ENCODE measurements around the gene SUSD3.
A peak's percentile ranks its signal among the peaks of the same experiment; 100 is the strongest.

Gene SUSD3

DNA sequence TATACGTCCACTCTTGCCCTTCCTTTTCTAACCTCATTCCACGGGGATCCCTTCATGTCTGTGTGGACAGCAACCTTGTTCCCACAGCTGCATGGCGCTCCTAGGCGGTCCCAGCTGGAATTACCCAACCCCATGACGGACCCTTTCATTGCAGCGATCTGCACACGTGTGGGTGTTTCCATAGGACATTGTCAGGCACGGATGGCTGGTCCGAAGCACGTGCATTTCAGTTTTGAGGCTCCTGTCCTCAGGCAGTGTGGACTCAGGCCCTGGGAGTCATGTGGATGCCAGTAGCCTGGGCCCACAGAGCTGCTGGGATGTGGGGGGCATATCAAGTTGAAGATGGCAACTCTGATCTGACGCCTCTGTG, 52.5 kb downstream of the SUSD3 start:
- no peak overlapping the region for H3K4me3 ChIP-seq (replicated peaks; ENCODE audit: insufficient read depth, low read length)
- H3K27me3 ChIP-seq (ENCODE audit: insufficient read depth, poor library complexity, severe bottlenecking) = no peaks in the 10 kb centered on the region
- TF ChIP-seq SPI1 (IDR thresholded peaks at IDR 0.05; ENCODE audit: borderline replicate concordance, low read depth) = no peak
- TF ChIP-seq REST (IDR thresholded peaks at IDR 0.05; ENCODE audit: insufficient replicate concordance, low read depth) = no peak
- no peak for TF ChIP-seq CTCF (IDR thresholded peaks at IDR 0.05; ENCODE audit: insufficient read depth, low read length)
- no peak for TF ChIP-seq GABPA (IDR thresholded peaks at IDR 0.05; ENCODE audit: low read depth)
- no peak for TF ChIP-seq POLR2AphosphoS5 (IDR thresholded peaks at IDR 0.05; ENCODE audit: low read depth)
- peak overlapping the region; percentile 81 for H3K27ac ChIP-seq (replicated peaks)
- no peak for DNase-seq (ENCODE audit: low read depth in 1 of 2, low spot score in 1 of 2)

DNA sequence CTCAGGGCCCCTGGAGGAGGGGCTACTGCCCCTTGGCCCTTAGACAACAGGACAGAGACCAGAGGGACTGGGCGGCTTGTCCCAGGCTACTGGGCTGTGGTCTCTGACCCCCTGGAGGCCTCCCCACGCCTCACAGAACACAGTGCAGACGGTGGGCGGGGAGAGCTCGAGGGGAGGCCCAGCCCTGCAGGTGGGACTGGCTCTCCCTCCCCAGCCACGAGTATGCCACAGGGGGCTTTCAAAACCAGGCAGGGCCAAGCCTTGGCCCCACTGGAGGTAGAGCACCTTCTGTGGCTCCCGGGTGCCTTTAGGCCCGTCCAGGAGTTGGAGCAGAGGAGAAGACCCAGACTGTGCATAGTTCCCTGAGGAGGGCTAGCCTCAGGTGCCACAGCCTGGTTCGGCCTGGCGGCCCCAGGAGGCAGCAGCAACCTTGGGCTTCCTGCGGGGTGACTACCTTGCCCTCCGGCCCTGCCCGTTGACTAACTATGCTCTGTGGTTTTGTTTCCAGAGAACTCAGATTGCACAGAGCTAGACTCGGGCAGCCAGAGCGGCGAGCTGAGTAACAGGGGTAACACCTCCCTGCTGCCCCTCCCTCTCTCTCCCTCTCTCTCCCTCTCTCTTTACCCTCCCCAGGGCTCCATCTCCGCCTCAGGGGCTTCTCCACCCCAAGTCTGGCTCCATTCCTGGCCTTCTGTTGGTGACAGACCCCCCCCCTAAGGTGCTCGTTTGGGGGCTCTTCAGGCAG, 53.0 kb downstream of the SUSD3 start:
- H3K27me3 ChIP-seq (ENCODE audit: insufficient read depth, poor library complexity, severe bottlenecking) = no peaks in the 10 kb centered on the region
- peak in 1 of 2 experiments; percentile 93 for DNase-seq (ENCODE audit: low read depth in 1 of 2, low spot score in 1 of 2)
- H3K4me3 ChIP-seq (replicated peaks; ENCODE audit: insufficient read depth, low read length) = no peak overlapping the region
- H3K27ac ChIP-seq (replicated peaks) = peak overlapping the region; percentile 81
- TF ChIP-seq GABPA (IDR thresholded peaks at IDR 0.05; ENCODE audit: low read depth) = no peak
- TF ChIP-seq SPI1 (IDR thresholded peaks at IDR 0.05; ENCODE audit: borderline replicate concordance, low read depth) = no peak
- no peak for TF ChIP-seq REST (IDR thresholded peaks at IDR 0.05; ENCODE audit: insufficient replicate concordance, low read depth)
- peak; percentile 48 for TF ChIP-seq POLR2AphosphoS5 (IDR thresholded peaks at IDR 0.05; ENCODE audit: low read depth)

- no peak for TF ChIP-seq POLR2AphosphoS5 (IDR thresholded peaks at IDR 0.05; ENCODE audit: low read depth)
- TF ChIP-seq REST (IDR thresholded peaks at IDR 0.05; ENCODE audit: insufficient replicate concordance, low read depth) = no peak
- TF ChIP-seq GABPA (IDR thresholded peaks at IDR 0.05; ENCODE audit: low read depth) = no peak
- no peak for TF ChIP-seq SPI1 (IDR thresholded peaks at IDR 0.05; ENCODE audit: borderline replicate concordance, low read depth)
- no peak for TF ChIP-seq CTCF (IDR thresholded peaks at IDR 0.05; ENCODE audit: insufficient read depth, low read length)
These were observed 53.8 kb downstream of the SUSD3 start for GRCh38 chr9:93112116-93112863.

More at GRCh38 chr9:93112116-93112863, 53.8 kb downstream of the SUSD3 start:
- Histone ChIP-seq H3K27ac (replicated peaks) (peak overlapping the region; percentile 81), H3K27me3 (ENCODE audit: insufficient read depth, poor library complexity, severe bottlenecking) (no peaks in the 10 kb centered on the region), H3K4me3 (replicated peaks; ENCODE audit: insufficient read depth, low read length) (no peak overlapping the region)
- DNase-seq (ENCODE audit: low read depth in 1 of 2, low spot score in 1 of 2) = peak; percentile 64 to 73

Measured in HL-60 (cell line).